ENCODE data around the gene DDX52. TPM values are rescaled to one million over a fixed set of nuclear protein-coding genes. Genes with fewer than 3 reads are reported as not detected.

Gene DDX52
- total RNA-seq, 1 experiment from 2014 or later, result 37.8 TPM

DNA sequence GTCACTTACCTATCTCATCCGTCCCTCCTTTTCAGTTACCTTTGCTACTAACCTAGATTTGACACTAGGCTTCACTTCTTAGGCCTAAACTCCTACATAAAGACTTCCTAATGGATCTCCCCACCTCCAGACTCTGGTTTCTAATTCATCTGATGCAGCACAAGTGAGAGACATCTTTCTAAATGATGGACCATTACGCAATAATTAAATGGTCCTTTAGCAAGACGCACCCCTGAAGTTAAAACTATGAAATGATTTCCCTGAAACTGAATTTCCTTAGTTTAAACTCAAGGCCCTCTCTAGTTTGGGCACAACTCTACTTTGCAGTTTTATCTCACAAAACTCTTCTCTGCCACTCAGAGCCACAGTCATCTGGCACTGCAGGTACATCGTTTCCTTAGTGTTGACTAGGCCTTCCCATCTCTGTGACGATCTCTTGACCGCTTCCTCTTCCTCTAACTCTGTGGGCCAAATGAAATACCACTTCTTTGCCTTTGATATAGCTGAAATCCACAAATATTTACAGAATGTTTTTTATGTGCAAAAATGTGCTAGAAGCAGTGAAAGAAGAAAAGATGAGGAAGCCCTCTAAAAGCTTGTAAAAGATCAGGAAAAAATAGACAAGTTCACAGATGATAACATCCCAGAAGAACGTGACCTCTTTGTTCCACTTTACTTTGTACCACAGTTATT lies 37.3 kb downstream of the DDX52 start:
- TF ChIP-seq, protein P1, sequence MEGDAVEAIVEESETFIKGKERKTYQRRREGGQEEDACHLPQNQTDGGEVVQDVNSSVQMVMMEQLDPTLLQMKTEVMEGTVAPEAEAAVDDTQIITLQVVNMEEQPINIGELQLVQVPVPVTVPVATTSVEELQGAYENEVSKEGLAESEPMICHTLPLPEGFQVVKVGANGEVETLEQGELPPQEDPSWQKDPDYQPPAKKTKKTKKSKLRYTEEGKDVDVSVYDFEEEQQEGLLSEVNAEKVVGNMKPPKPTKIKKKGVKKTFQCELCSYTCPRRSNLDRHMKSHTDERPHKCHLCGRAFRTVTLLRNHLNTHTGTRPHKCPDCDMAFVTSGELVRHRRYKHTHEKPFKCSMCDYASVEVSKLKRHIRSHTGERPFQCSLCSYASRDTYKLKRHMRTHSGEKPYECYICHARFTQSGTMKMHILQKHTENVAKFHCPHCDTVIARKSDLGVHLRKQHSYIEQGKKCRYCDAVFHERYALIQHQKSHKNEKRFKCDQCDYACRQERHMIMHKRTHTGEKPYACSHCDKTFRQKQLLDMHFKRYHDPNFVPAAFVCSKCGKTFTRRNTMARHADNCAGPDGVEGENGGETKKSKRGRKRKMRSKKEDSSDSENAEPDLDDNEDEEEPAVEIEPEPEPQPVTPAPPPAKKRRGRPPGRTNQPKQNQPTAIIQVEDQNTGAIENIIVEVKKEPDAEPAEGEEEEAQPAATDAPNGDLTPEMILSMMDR (IDR thresholded peaks at IDR 0.05; ENCODE audit: unreplicated experiment), result no peak
- Mint-ChIP-seq H3K36me3 (ENCODE audit: insufficient read depth, unreplicated experiment) (peaks cover 7% of the 10 kb centered on the region), H3K4me1 (ENCODE audit: insufficient read depth, unreplicated experiment) (peaks cover 9% of the 10 kb centered on the region), H3K4me3 (ENCODE audit: unreplicated experiment) (no peak overlapping the region), H3K27me3 (ENCODE audit: insufficient read depth, unreplicated experiment) (no peaks in the 10 kb centered on the region), H3K27ac (ENCODE audit: low read depth, unreplicated experiment) (no peak overlapping the region), H3K9me3 (ENCODE audit: unreplicated experiment) (no peaks in the 10 kb centered on the region)
- POLR2A ChIA-PET, result interaction anchor here (1.0 to 2.3 kb wide), 2 partner anchors 14 to 16 kb away, joined by 3 to 10 read pairs; no protein-coding TSS in a partner anchor
- CTCF ChIA-PET, result interaction anchor here (0.6 to 0.7 kb wide), 2 partner anchors 36 to 559 kb away, joined by 3 read pairs; no protein-coding TSS in a partner anchor
- no peak for DNase-seq (ENCODE audit: unreplicated experiment)
- BruUV-seq (replicated peaks), result no TSS peak
- intact Hi-C loops (cut with micrococcal nuclease), result no loop called here

- intact Hi-C loops (cut with micrococcal nuclease), result no loop called here
- Mint-ChIP-seq H3K27me3 (ENCODE audit: insufficient read depth, unreplicated experiment) (no peaks in the 10 kb centered on the region), H3K36me3 (ENCODE audit: insufficient read depth, unreplicated experiment) (peaks cover 12% of the 10 kb centered on the region), H3K4me1 (ENCODE audit: insufficient read depth, unreplicated experiment) (peaks cover 9% of the 10 kb centered on the region), H3K27ac (ENCODE audit: low read depth, unreplicated experiment) (no peak overlapping the region), H3K4me3 (ENCODE audit: unreplicated experiment) (no peak overlapping the region), H3K9me3 (ENCODE audit: unreplicated experiment) (no peaks in the 10 kb centered on the region)
- TF ChIP-seq, protein P1 (IDR thresholded peaks at IDR 0.05; ENCODE audit: unreplicated experiment), result no peak
- ChIA-PET CTCF (interaction anchor here (0.6 kb wide), 1 partner anchor 161 kb away, joined by 3 read pairs; no protein-coding TSS in a partner anchor), POLR2A (interaction anchor here (1.0 to 2.3 kb wide), 4 partner anchors 10 to 59 kb away, joined by 3 to 10 read pairs (median 4); no protein-coding TSS in a partner anchor)
- DNase-seq (ENCODE audit: unreplicated experiment), result no peak
- no TSS peak for BruUV-seq (replicated peaks)
These were observed 38.2 kb downstream of the DDX52 start for GRCh38 chr17:37605081-37605480.

- peaks cover 9% of the 10 kb centered on the region for H3K4me1 Mint-ChIP-seq (ENCODE audit: insufficient read depth, unreplicated experiment)
- TF ChIP-seq, protein P1 (IDR thresholded peaks at IDR 0.05; ENCODE audit: unreplicated experiment), result no peak
- no peaks in the 10 kb centered on the region for H3K9me3 Mint-ChIP-seq (ENCODE audit: unreplicated experiment)
- CTCF ChIA-PET, result interaction anchor here (0.6 kb wide), 2 partner anchors 77 to 162 kb away, joined by 3 to 6 read pairs; no protein-coding TSS in a partner anchor
- no peak for DNase-seq (ENCODE audit: unreplicated experiment)
- POLR2A ChIA-PET, result interaction anchor here (0.7 to 2.3 kb wide), 6 partner anchors 10 to 214 kb away, joined by 3 to 10 read pairs (median 3); no protein-coding TSS in a partner anchor
- no peak overlapping the region for H3K4me3 Mint-ChIP-seq (ENCODE audit: unreplicated experiment)
- H3K27ac Mint-ChIP-seq (ENCODE audit: low read depth, unreplicated experiment), result no peak overlapping the region
- BruUV-seq (replicated peaks), result no TSS peak
- no peaks in the 10 kb centered on the region for H3K27me3 Mint-ChIP-seq (ENCODE audit: insufficient read depth, unreplicated experiment)
- intact Hi-C loops (cut with micrococcal nuclease), result no loop called here
- H3K36me3 Mint-ChIP-seq (ENCODE audit: insufficient read depth, unreplicated experiment), result peaks cover 12% of the 10 kb centered on the region
These were observed 38.7 kb downstream of the DDX52 start for GRCh38 chr17:37604556-37604955.

DNA sequence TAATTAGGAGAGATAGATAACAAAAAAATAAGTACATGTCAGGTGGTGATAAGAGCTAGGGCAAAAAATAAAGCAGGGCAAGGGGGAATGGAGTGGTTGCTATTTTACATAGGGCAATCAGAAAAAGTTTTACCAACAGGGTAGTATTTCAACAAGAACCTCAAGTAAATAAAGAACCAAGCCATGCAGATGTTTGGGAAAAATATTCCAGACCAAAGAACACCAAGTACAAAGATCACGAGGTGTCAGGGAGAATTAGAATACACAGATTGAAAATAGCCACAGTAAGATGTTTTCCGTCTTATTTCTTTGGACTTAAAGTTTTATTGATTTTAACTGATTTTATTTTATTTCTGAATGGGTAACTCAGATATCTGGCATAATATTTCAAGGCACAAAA lies 45.1 kb downstream of the DDX52 start:
- no peaks in the 10 kb centered on the region for H3K27me3 Mint-ChIP-seq (ENCODE audit: insufficient read depth, unreplicated experiment)
- ChIA-PET CTCF (no interaction called here), POLR2A (interaction anchor here (3.2 to 4.8 kb wide), 2 partner anchors 11 to 12 kb away, joined by 25 to 33 read pairs; partner anchors contain the start of gene SYNRG)
- H3K4me3 Mint-ChIP-seq (ENCODE audit: unreplicated experiment), result no peak overlapping the region
- H3K9me3 Mint-ChIP-seq (ENCODE audit: unreplicated experiment), result no peaks in the 10 kb centered on the region
- intact Hi-C loops (cut with micrococcal nuclease), result no loop called here
- H3K4me1 Mint-ChIP-seq (ENCODE audit: insufficient read depth, unreplicated experiment), result no peaks in the 10 kb centered on the region
- no peak for DNase-seq (ENCODE audit: unreplicated experiment)
- no peak overlapping the region for H3K27ac Mint-ChIP-seq (ENCODE audit: low read depth, unreplicated experiment)
- H3K36me3 Mint-ChIP-seq (ENCODE audit: insufficient read depth, unreplicated experiment), result peaks cover 48% of the 10 kb centered on the region
- BruUV-seq (replicated peaks), result no TSS peak
- TF ChIP-seq, protein P1 (IDR thresholded peaks at IDR 0.05; ENCODE audit: unreplicated experiment), result no peak
